GM10847 (cell line): ENCODE measurements around the gene COL4A6.

ENCODE experiments used
- POLR2A ChIP-seq: IDR thresholded peaks from 2 replicates; pipeline ENCODE4 v1.6.1; 2011; ENCODE audit not compliant: insufficient read length; ENCODE audit errors: extremely low read depth

The COL4A6 gene

DNA sequence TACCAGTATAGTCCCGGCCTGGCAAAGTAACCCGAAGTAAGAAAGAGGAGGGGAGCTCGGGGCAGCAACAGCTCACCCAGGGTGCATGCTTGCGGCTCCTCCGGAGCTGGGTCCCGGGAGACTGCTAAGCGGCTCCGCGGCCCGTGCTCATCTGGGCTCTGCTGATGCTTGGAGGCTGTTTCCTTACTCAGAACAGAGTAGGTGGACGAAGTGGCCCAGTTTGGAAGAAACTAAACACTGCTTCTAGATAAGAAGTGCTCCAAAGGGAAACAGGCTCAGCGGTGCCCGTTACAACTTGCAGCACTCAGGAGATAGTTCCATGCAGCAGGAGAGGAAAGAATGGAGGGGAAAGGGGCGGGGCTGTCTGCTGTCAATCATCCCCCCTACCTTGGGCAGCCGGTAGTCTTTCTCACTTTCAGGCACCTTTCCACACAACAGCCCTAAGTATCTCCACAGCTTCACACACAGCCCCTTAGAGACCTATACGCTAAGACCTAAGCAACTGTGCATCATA, at the start of gene COL4A6:
Gene COL4A6 (minus strand): TSS at position 313 of the 514 bp plus-strand sequence. CDS start 226 bp downstream, at position 87.
- TF ChIP-seq POLR2A, result no peak

DNA sequence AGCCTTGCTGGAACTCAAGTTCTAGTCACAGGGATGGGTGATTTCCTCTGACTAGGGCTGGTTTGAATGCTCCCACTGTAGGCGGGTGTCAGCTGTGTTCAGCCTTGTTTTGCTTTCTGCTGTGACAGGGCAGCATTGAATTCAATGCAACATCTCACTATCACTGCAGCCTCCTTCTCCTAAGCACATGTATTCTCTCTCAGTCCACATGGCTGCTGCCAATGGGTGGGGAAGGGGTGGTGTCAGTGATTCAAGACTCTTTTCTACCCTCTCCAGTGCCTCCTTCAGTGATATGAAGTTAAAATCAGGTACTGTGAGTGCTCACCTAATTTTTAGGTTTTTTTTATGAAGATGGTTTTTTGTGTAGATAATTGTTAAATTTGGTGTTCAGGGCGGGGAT, 47.7 kb upstream of the COL4A6 start:
- TF ChIP-seq POLR2A, result no peak

DNA sequence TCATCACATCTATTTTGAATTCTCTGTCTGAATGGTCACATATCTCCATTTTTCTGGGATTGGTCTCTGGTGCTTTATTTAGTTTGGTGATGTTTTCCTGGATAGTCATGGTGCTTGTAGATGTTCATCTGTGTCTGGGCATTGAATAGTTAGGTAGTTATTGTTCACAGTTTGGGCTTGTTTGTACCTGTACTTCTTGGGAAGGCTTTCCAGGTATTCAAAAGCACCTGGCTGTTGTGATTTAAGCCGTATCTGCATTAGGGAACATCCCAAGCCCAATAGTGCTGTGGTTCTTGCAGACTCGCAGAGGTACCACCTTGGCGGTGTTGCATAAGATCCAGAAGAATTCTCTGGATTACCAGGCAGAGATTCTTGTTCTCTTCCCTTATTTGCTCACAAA, 46.0 kb upstream of the COL4A6 start:
- TF ChIP-seq POLR2A, result no peak

DNA sequence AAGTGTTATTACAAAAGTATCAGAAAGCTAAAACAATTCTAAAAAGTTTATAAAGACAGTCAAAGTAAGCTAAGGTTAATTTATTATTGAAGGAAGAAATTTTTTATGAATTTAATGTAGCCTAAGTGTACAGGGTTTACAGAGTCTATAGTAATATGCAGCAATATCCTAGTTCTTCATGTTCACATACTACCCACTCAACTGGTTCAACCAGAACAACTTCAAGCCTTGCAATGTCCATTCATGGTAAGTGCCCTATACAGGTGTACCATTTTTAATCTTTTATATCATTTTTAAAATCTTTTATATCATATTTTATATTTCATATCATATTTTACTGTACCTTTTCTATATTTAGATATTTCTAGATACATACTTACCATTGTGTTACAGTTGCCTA, 35.8 kb upstream of the COL4A6 start:
- TF ChIP-seq POLR2A, result no peak

DNA sequence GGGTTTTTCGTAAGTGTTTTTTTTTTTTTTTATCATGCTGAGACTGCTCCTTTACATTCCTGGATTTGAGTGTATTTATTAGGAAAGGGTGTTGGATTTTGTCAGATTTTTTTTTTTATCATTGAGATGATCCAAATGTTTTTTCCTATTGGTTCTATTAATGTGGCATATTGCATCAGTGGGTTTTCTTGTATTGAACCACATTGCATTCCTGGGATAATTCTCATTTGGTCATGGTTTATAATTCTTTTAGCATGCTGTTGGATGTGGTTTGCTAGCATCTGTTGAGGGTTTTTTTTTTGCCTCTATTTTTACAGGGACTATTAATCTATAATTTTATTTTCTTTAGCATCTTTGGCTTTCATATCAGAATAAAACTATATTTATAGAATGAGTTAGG, 30.3 kb upstream of the COL4A6 start:
- TF ChIP-seq POLR2A, result no peak

DNA sequence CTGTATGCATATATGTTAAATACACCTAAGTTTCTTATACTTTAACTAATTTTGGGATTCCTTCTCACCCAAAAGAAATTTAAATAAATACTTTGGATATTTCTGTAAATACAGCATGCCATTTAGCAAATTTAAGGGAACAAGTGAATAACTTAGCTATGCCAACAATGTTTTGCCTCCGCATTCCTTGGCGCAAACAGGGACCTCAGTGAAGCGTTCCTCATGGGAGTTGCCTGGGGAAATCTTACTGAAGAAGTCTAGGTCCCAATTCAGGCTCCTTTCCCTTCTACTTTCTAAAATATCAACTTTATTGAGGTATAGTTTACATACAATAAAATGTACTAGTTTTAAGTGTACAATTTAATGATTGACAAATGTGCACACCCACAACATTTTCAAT, 26.4 kb upstream of the COL4A6 start:
- no peak for TF ChIP-seq POLR2A

DNA sequence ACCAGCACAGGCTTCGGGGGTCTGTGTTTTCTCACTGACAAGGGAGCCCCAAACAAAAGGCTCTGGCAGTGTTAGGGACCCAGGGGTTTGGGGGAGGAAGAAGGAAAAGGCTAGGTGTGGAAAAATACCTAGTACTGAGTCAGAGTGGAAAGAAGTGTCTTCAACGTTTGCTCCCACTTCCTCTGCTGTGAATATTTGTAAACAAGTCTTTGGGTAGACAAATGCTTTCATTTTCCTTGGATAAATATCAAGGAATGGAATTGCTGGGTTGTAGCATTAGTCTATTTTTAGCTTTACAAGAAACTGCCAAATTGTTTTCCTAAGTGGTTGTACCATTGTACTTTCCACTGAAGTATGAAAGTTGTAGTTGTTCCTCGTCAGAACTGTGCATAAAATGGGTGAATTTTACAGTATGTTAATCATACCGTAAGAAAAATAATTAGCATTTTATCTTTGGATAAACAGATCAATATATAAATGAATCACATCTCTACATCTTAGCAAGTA, 18.8 kb upstream of the COL4A6 start:
- no peak for TF ChIP-seq POLR2A

DNA sequence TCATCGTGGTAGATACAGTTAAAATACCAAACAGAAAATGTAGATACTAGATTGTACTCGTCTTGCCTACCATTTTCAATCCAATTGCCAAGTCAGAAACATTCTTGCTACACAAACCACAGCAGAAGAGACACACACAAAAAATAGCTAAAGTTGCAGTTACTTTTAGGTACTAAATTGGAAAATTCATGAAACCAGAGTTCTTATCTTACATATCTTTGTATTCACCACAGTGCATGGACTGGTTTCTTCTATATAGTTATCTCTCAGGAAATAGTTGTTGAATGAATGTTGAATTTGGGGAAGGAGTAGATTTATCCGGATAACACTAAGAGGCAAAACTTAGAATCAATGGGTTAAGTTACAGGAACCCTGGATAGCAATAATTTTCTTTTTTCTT, 15.6 kb upstream of the COL4A6 start:
- TF ChIP-seq POLR2A, result no peak

DNA sequence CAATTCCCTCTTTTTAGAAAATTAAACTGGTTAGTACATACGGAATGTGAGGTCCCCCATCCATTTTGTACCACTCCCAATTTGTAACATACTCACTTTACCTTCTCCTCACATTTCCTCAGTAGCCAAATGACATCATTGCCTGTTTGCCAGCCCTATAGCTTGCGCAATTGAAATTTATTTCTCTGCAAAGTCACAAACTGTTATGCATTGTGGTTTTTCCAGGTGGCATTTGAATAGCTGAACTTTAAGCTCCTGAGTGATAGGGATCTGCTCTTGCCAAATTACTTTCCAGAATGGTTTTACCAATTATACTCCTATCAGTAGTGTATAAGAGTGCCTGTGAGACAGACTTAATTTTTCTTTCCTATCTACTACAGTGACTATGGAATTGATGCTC, 9.1 kb upstream of the COL4A6 start:
- TF ChIP-seq POLR2A, result no peak

DNA sequence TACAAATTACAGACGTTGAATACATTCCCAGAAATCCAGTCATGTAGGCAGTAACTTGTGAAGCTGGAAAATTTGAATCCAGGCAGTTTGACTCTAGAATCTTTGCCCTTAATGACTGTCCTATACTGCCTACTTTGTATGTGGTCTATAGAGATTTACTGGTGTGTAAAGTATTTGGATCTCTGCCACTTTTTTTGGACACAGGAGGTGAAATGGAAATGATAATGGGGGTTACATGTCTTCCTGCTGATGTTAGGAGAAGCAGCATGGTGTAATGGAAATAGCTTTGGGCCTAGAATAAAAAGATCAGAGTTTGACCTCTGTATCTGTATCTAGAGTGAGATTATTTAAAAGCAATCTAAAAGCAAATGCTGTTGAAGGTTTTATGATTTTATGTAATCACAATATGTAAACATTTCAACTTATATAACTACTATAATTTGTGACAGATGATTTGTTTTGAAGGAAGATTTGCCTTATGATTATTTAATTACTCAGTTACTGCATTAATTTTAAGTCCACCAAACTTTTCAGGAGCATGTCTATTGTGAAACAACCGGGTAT, 4.8 kb upstream of the COL4A6 start:
- no peak for TF ChIP-seq POLR2A

DNA sequence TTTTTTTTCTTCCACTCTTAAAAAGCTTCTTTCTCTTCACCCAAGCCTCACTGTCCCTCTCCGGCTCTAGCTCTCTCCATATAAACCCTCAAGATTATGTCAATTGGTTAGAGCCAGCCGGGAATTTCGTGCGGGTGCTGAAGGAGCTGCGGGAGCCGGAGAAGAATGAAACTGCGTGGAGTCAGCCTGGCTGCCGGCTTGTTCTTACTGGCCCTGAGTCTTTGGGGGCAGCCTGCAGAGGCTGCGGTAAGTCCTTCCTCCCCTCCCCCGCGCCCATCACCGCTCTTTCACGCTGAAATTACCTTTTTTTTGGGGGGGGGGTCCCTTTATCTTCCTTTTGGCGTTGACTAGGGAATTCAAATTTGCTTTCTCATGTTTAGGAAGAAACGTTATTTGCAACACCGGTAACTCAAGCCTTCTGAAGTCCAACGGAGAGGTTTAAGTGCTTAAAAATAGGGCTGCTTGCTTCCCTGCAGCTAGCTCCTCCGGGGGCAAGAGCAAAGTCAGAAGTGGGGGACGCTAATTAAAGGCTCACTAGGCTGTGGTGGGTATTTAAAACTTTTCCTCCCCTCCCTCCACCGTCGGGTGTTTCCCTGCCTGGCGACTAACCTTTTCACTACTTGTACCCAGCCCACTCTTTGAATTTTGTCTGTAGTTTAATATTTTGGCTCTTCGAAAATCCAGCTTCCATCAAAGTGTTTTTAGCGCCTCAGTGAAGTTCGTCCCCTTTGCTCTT, 1.9 kb upstream of the COL4A6 start:
- no peak for TF ChIP-seq POLR2A

DNA sequence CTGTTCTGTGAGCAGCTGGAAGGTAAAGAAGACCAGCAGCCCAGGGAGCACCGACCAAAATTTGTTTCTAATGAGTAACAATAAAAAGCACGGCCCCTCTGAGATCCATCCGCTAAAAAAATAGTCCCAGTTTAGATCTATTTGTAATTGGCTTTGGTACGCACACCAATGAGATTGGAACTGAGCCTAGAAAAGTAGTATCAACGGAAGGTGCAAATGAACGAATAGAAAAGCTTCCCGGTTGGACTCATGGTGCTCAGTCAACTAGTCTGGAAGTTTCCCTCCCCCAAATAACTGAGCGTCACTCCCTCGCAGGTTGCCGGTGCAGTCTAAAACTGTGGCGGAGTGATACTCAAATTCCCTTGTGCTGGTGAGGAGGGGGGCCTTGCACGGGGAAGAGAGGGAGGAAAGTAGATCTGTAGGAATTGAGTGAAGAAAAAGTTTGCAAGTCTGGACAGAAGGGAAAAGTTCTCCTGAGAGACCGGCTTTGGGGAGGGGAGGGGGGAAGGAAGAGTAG, 1.3 kb upstream of the COL4A6 start, which contains the start of gene COL4A5:
Gene COL4A5 (plus strand): TSS at position 413 of the 517 bp plus-strand sequence. CDS start 288 bp downstream, outside the sequence.
- TF ChIP-seq POLR2A, result no peak

DNA sequence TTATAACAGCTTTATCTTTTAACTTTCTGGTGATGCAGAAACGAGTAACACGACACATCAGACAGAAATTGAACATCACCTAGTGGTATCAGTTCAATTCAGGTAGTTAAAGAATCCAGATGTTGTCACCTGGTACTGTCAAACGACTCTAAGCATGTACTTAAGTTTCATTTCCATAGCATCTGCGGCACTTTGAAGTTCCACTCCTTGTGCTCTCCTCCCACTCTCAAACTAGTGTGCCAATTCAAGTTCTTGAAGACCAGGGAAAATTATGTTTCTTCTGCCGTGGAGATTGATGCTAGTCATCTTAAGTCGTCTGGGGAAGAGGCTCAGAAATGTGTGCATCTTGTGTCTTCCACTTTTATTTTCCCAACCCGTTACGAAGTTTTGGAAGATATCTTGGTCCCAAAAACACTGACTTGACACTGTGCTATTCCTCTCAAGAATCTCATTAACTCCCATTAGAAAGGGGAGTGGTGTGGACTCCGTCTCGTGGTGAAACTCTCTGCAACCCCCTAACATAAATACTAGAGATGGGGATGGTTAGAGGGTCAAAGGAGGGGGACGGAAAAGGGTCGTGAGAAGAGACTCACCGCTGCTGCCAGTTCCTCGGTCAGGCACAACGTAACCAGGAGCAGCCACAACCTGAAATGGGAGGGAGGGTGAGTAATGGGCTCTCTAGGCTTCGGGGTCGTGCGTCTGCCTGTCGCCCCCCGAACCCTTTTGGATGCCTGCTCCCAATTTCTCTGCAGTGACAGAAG, 693 bp downstream of the COL4A6 start:
- TF ChIP-seq POLR2A, result no peak

DNA sequence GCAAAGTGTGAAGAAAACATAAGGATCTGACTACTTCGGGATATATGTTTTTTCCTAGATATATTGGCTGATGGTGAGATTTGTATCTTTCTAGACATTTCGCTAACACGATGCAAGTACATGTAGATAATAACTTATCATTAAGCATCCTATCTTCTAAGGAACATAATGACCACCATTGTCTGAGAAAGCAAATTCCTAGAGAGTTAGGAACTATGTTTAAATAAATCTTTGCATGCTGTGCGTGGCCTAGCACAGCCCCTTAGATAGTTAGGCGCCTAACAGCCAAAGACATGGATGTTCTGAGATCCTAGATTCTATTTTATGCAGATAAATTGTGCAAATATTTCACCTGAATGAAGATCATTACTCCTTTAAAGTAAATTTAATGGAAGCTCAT, 3.0 kb downstream of the COL4A6 start:
- TF ChIP-seq POLR2A, result no peak

DNA sequence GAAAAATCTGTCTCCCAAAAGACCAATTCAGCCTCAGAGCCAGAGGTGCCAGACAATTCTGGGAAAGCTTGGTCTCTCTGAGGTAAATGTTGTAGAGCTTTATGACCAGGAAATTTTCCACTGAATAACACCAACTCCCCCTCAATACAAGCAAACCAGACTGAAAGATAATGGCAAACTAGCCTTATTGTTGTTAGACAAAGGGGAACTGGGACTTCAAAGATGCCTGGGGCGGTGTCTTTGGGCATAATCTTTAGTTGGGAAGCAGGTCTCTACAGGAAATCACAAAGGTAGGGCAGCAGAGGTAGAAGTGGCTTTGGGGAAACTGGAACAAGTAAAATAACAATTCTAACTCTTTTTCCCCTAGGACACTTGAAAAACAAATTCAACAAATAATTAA, 12.0 kb downstream of the COL4A6 start:
- TF ChIP-seq POLR2A, result no peak

DNA sequence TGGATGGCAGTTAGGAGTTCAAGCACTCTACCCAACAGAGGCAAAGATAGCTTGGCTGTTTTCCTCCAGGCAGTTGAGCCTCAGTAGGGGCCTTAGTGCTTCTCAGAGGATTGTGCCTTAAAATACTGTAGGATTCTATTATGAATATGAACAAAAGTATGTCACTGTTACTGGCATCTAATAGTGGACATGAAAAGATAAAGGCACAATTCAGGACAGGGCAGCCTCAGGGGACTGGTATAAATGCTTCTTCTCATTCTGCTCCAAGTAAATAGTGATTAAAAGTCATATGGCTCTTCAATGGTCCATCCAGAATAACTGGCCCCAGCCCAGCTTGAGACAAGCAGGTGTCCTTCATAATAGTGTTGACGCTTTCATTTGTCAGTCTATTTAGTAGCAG, 17.7 kb downstream of the COL4A6 start:
- TF ChIP-seq POLR2A, result no peak

DNA sequence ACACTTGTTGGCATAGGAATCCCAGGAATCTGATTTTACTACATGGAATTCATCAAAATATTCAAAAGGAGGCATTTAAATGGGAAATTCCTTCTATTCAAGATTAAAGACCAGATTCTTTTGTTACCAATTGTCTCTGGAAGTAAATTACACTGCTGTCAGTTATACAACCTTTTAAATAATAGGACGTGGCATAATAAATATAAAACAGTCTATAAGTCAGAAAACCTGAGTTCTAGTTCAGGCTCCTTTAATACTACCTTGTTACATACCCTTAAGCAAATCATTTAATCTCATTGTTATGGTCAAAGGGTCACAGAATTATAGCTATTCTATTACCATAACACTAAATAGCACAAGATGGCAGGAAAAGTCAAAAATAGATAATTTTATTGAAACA, 18.8 kb downstream of the COL4A6 start:
- TF ChIP-seq POLR2A, result no peak
